Glomerular endothelial cell (primary cell): ENCODE measurements around the gene KIRREL1. TPM values are rescaled to one million over a fixed set of nuclear protein-coding genes. Genes with fewer than 3 reads are reported as not detected.
A peak's percentile ranks its signal among the peaks of the same experiment; 100 is the strongest.

Experiments
- DNase-seq: peaks from one replicate; pipeline ENCODE4 v3.0.0-alpha.2; 2011; ENCODE audit warnings: low read depth, low spot score; ENCODE audit errors: extremely low read depth
- total RNA-seq: library from RNA; depleted of rRNA; stranded (reverse); fragments of >200 nt; gene quantifications from 2 replicates; pipeline ENCODE4 v1.2.3, GENCODE V29; 2015

Gene KIRREL1
- total RNA-seq, 1 donor from 2014 or later = 60.3 TPM

DNA sequence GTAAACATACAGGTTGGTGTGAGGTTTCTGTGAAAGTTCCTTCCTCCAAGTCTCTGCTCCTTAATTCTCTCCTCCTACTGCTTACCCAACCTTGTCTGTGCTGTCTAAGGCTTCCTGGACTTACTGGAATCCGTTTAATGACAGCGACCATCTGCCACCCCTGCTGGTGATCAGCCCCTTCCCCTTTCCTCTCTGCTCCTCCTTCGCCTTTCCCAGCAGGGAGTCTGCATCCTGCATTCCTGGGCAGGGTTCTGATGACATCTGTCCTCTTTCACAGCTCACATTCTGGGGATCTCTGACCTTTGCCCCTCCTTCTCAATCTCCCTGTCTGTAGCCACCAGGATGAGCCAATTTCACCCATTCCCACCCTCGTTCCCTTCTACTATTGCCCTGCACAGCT is 66.5 kb downstream of the KIRREL1 start:
- no peak for DNase-seq

- DNase-seq = no peak
Observed at GRCh38 chr1:158062174-158062573, 68.7 kb downstream of the KIRREL1 start.

GRCh38 chr1:158067662-158068061 is 74.2 kb downstream of the KIRREL1 start:
- DNase-seq = no peak

GRCh38 chr1:158068918-158069317 is 75.5 kb downstream of the KIRREL1 start:
- no peak for DNase-seq

GRCh38 chr1:158071138-158071537 is 77.7 kb downstream of the KIRREL1 start:
- DNase-seq = no peak

GRCh38 chr1:158075078-158075477 is 81.6 kb downstream of the KIRREL1 start:
- no peak for DNase-seq

DNA sequence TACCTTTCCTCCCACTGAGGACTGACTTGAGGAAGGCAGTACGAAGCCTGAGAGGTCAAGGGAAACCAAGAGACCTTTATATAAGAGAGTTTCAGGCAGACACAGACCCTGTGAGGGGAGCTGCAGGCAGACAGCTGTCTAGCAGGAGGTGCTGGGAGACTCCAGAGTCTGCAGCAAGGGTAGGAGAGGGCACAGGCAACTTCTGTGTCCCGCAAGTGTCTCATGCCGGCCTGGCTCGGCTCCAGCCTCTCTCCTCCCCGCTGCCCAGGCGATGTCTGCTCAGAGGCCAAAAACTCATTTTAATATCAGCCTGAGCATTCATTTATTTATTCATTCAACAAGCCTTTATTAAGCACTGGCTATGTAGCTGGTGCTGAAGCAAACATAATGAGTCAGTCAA is 83.0 kb downstream of the KIRREL1 start:
- DNase-seq = no peak

- DNase-seq = no peak
Observed at GRCh38 chr1:158077411-158078256, 84.2 kb downstream of the KIRREL1 start.

- no peak for DNase-seq
Observed at GRCh38 chr1:158078569-158079080, 85.2 kb downstream of the KIRREL1 start.

DNA sequence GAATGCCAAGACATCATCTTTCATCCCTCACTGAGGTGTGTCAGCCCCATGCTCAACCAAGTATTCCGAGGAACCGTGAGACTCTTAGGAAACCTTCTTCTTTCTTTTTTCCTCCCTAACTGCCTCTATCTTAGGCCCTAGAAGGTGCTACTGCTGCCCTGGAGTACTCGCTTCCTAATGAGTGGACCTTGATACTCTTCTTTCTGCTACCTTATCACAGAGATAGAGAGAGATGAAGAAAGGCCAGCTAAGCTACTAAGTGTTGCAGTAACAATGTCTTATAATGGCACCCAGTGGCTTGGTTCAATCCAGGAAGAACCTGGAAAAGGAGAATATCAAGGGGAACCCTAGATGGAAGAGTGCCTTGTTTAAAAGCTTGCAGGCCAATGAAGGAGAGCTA is 86.6 kb downstream of the KIRREL1 start:
- DNase-seq = no peak

- DNase-seq = no peak
Observed at GRCh38 chr1:158084336-158084735, 90.9 kb downstream of the KIRREL1 start.

GRCh38 chr1:158084747-158085146 is 91.3 kb downstream of the KIRREL1 start:
- DNase-seq = no peak

DNA sequence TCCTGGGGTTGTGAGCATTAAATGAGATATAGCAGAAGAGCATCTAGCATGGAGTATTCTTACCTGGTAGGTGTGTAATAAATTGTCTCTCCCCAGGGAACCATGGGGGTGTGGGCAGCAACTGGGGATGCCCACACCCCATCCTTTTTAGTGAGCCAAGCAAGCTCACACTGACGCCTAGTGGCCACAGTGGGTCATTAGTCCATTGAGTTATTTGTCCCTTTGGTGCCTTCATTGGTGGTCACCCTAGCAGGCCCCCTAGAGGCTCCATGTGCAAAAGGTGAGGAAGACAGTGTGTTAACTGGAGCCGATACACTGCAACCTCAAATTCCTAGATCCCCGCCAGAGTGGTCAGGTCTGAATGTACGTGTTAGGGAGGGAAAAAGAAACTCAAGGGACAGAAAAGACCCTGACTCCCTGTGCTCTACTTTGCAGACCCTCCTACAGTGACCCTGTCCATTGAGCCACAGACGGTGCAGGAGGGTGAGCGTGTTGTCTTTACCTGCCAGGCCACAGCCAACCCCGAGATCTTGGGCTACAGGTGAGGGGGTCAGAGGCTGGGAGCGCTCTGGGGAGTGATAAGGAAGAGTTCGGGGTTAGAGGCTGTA is 94.0 kb downstream of the KIRREL1 start:
- peak; percentile 54 for DNase-seq

DNA sequence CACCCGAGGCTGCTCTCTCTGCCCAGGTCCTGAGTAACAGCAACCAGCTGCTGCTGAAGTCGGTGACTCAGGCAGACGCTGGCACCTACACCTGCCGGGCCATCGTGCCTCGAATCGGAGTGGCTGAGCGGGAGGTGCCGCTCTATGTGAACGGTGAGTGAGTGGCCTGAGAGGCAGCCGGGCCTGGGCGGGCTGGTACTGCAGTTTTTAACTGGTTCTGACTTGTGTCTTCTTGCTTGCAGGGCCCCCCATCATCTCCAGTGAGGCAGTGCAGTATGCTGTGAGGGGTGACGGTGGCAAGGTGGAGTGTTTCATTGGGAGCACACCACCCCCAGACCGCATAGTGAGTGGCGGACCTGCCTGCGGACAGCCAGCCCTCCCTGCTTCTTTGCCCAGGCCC is 96.0 kb downstream of the KIRREL1 start:
- no peak for DNase-seq

DNA sequence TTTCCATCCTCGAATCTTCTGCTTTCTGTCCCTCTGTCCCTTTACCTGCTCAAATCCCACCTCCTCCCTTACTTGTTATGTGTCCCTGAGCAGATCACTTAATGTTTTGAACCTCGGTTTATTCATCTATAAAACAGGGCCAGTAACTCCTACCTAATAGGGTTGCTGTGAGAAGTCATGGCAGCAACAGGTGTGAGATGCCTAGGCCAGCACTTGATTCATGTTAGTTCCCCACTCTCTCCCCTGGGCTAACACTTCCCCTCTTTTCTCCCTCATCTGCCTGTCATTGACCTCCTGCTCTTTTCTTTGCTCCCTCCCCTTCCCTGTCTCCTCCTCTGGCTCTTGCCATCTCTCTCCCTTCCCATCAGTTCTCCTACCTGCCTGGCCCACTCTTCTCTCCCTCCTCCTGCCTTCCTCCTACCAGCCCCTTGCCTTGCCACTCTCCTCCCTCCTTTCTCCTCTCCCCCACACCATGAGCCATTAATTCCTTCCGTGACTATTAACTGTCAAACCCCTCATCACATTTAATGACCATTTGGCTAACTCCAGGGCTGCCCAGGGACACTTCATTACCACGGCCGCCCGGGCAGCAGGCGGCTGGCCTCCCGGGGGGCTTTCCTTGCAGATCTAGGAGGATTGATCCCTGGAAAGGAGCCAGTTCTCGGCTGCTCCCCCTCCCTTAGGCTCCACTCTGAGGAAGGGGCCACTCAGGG is 96.6 kb downstream of the KIRREL1 start:
- DNase-seq = no peak

DNA sequence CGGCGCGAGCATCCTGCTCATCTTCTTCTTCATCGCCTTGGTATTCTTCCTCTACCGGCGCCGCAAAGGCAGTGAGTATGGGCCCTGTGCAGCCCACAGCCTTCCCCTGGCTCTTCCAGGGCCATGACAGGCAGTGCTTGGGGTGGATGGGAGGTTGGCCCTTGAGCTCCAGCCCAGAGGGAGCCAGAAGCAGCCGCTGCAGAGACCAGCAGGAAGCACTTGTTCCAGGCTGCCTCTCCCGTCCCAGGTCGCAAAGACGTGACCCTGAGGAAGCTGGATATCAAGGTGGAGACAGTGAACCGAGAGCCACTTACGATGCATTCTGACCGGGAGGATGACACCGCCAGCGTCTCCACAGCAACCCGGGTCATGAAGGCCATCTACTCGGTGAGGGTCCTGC is 99.9 kb downstream of the KIRREL1 start:
- no peak for DNase-seq

- DNase-seq = no peak
Observed at GRCh38 chr1:158094571-158094970, 101.1 kb downstream of the KIRREL1 start.

DNA sequence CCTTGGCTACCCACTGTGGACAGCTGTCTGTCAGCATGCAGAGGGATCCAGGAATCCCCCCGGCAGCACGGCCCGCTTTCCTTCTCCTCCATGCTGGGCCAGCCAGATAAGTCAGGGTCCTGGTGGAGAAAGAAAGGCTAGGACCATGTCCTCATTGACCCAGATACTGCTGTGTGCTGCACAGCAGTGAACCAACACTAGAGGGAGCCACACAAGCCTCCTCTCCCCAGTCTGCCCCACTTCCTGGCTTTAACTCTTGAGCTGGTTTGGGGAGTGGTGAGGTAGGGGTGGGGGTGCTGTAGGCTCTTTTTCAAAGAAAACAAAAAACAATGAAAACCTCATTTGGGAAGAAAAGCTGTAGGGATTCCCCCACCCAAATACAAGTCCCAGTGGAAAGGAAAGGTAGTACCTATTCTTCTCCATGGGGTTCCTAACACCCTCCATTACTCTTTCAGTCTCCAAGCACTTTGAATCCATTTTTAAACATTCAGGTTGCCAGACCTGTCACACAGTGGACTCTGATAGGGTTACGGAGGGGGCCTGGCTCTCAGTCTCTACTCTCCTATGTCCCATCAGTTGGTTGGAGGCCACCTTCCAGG is 102.4 kb downstream of the KIRREL1 start:
- DNase-seq = no peak

DNA sequence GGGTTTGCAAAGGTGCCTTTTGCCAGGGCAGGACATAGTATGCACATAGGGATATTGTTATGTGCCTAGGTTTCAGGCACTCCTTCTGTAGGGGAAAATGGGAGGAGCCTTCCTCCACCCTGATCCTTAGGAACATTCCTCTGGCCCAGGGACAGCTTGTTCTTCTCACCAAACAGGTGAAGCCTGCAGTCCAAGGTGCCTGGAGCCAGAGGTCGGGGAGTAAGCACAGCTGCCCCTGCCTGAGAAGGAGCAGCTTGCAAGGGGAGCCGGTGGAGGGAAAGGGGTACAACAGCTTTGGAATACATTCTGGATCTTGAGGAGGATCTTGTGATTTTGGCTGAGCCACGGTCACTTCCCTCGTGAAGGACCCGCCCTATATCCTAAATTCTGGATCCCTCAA is 104.8 kb downstream of the KIRREL1 start:
- no peak for DNase-seq

DNA sequence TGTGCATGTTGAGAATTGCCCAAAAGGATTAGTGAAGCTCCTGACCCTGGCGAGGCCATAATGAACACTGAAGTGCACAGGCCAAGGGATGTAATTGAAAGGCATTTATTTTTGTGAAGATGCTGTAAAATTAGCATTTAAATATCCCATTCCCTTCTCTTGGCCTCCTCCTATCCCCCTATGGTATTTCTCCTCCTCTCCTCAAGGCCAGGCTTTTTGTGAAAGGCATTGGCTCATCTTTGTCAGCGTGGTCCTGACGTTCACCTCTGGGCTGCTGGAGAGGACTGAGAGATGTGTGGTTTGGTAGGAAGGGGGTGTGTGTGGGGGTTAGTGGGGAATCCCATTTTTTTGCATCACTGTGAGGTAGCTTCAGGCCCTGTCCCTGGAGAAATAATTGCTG is 105.7 kb downstream of the KIRREL1 start:
- no peak for DNase-seq

DNA sequence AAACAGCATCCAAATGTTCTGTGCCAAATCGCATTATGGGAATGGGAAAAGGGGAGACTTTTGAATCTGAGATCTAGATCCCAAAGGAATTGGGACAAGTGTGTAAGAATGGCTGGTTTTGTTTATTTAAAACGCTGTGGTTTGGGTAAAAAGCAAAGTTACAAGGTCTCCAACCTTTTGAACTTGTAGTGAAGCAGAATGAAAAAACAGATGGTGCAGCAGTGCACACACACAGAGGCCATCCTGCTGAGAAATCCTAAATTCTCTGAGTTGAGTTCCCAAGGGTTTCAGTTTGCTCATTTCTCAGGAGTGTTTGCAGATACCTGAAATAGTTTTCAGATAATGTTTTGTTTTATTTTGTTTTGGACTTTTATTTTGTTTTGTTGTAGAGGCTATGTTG is 107.1 kb downstream of the KIRREL1 start:
- DNase-seq = no peak
